ENCODE data around the gene NLRP1. TPM values are rescaled to one million over a fixed set of nuclear protein-coding genes. Genes with fewer than 3 reads are reported as not detected.
A peak's percentile ranks its signal among the peaks of the same experiment; 100 is the strongest.

The NLRP1 gene
- total RNA-seq, 1 experiment from 2014 or later, result 5.3 TPM

GRCh38 chr17:5533486-5534315 lies 50.6 kb downstream of the NLRP1 start:
- DNase-seq (ENCODE audit: low read depth, low spot score), result no peak
- in situ Hi-C loops (cut with HindIII; ENCODE audit: low pct_unique_long_range_greater_than_20kb, low sequenced_read_pairs), result no loop called here

GRCh38 chr17:5532581-5532980 lies 51.7 kb downstream of the NLRP1 start:
- in situ Hi-C loops (cut with HindIII; ENCODE audit: low pct_unique_long_range_greater_than_20kb, low sequenced_read_pairs), result no loop called here
- no peak for DNase-seq (ENCODE audit: low read depth, low spot score)

GRCh38 chr17:5531085-5531418 lies 53.3 kb downstream of the NLRP1 start:
- no peak for DNase-seq (ENCODE audit: low read depth, low spot score)
- in situ Hi-C loops (cut with HindIII; ENCODE audit: low pct_unique_long_range_greater_than_20kb, low sequenced_read_pairs), result no loop called here

GRCh38 chr17:5530265-5531084 lies 53.8 kb downstream of the NLRP1 start:
- no peak for DNase-seq (ENCODE audit: low read depth, low spot score)
- in situ Hi-C loops (cut with HindIII; ENCODE audit: low pct_unique_long_range_greater_than_20kb, low sequenced_read_pairs), result no loop called here

GRCh38 chr17:5527601-5528250 lies 56.6 kb downstream of the NLRP1 start:
- in situ Hi-C loops (cut with HindIII; ENCODE audit: low pct_unique_long_range_greater_than_20kb, low sequenced_read_pairs), result no loop called here
- no peak for DNase-seq (ENCODE audit: low read depth, low spot score)

GRCh38 chr17:5526821-5527598 lies 57.3 kb downstream of the NLRP1 start:
- in situ Hi-C loops (cut with HindIII; ENCODE audit: low pct_unique_long_range_greater_than_20kb, low sequenced_read_pairs), result no loop called here

GRCh38 chr17:5523249-5523648 lies 61.1 kb downstream of the NLRP1 start:
- no peak for DNase-seq (ENCODE audit: low read depth, low spot score)
- in situ Hi-C loops (cut with HindIII; ENCODE audit: low pct_unique_long_range_greater_than_20kb, low sequenced_read_pairs), result no loop called here

More at GRCh38 chr17:5526821-5527598, 57.3 kb downstream of the NLRP1 start:
- DNase-seq (ENCODE audit: low read depth, low spot score), result peak; percentile 38

- no peak for DNase-seq (ENCODE audit: low read depth, low spot score)
- in situ Hi-C loops (cut with HindIII; ENCODE audit: low pct_unique_long_range_greater_than_20kb, low sequenced_read_pairs), result no loop called here
Observed at GRCh38 chr17:5522476-5522875, 61.8 kb downstream of the NLRP1 start.

GRCh38 chr17:5516060-5516792 lies 68.1 kb downstream of the NLRP1 start:
- no peak for DNase-seq (ENCODE audit: low read depth, low spot score)
- in situ Hi-C loops (cut with HindIII; ENCODE audit: low pct_unique_long_range_greater_than_20kb, low sequenced_read_pairs), result no loop called here

GRCh38 chr17:5514976-5515375 lies 69.3 kb downstream of the NLRP1 start:
- no peak for DNase-seq (ENCODE audit: low read depth, low spot score)
- in situ Hi-C loops (cut with HindIII; ENCODE audit: low pct_unique_long_range_greater_than_20kb, low sequenced_read_pairs), result no loop called here

GRCh38 chr17:5513628-5514027 lies 70.7 kb downstream of the NLRP1 start:
- in situ Hi-C loops (cut with HindIII; ENCODE audit: low pct_unique_long_range_greater_than_20kb, low sequenced_read_pairs), result no loop called here
- DNase-seq (ENCODE audit: low read depth, low spot score), result no peak

- in situ Hi-C loops (cut with HindIII; ENCODE audit: low pct_unique_long_range_greater_than_20kb, low sequenced_read_pairs), result no loop called here
- DNase-seq (ENCODE audit: low read depth, low spot score), result no peak
Observed at GRCh38 chr17:5511401-5512225, 72.7 kb downstream of the NLRP1 start.

GRCh38 chr17:5510771-5511170 lies 73.5 kb downstream of the NLRP1 start:
- in situ Hi-C loops (cut with HindIII; ENCODE audit: low pct_unique_long_range_greater_than_20kb, low sequenced_read_pairs), result no loop called here

GRCh38 chr17:5509482-5509881 lies 74.8 kb downstream of the NLRP1 start:
- in situ Hi-C loops (cut with HindIII; ENCODE audit: low pct_unique_long_range_greater_than_20kb, low sequenced_read_pairs), result no loop called here
- no peak for DNase-seq (ENCODE audit: low read depth, low spot score)

More at GRCh38 chr17:5510771-5511170, 73.5 kb downstream of the NLRP1 start:
- DNase-seq (ENCODE audit: low read depth, low spot score), result no peak

- no peak for DNase-seq (ENCODE audit: low read depth, low spot score)
- in situ Hi-C loops (cut with HindIII; ENCODE audit: low pct_unique_long_range_greater_than_20kb, low sequenced_read_pairs), result no loop called here
Observed at GRCh38 chr17:5508810-5509209, 75.5 kb downstream of the NLRP1 start.

- in situ Hi-C loops (cut with HindIII; ENCODE audit: low pct_unique_long_range_greater_than_20kb, low sequenced_read_pairs), result no loop called here
- DNase-seq (ENCODE audit: low read depth, low spot score), result no peak
Observed at GRCh38 chr17:5506307-5506706, 78.0 kb downstream of the NLRP1 start.

Measured in SK-MEL-5 (cell line).